Smooth muscle cell (in vitro differentiated cells): ENCODE measurements around the gene EML4. TPM values are rescaled to one million over a fixed set of nuclear protein-coding genes. Genes with fewer than 3 reads are reported as not detected.

Experiments used
- DNase-seq: peaks from one replicate; lab custom pipeline; 2025; ENCODE audit not compliant: unreplicated experiment; lab: John Stamatoyannopoulos, UW
- H2AFZ ChIP-seq: fragments of 200-600 bp; sonication (generic); 2 replicates; pipeline ENCODE4 v1.6.0; 2016; ENCODE audit warnings: antibody characterized with exemption, low read depth, mild to moderate bottlenecking
- H3F3A ChIP-seq: fragments of 200-600 bp; sonication (generic); 2 replicates; pipeline ENCODE4 v1.6.0; 2017; ENCODE audit warnings: antibody characterized with exemption, low read depth
- H3K27ac ChIP-seq: fragments of 200-600 bp; sonication (generic); 2 replicates; pipeline ENCODE4 v1.5.1; 2016; ENCODE audit warnings: low read depth, mild to moderate bottlenecking
- H3K27me3 ChIP-seq: fragments of 200-600 bp; sonication (generic); 2 replicates; pipeline ENCODE4 v1.6.1; 2016; ENCODE audit warnings: low read depth, mild to moderate bottlenecking
- H3K36me3 ChIP-seq: fragments of 200-600 bp; sonication (generic); 2 replicates; pipeline ENCODE4 v1.5.1; 2016; ENCODE audit warnings: low read depth
- H3K4me1 ChIP-seq: fragments of 200-600 bp; sonication (generic); 2 replicates; pipeline ENCODE4 v1.5.1; 2016; ENCODE audit warnings: low read depth
- H3K4me2 ChIP-seq: fragments of 200-600 bp; sonication (generic); 2 replicates; pipeline ENCODE4 v1.6.0; 2016; ENCODE audit warnings: mild to moderate bottlenecking
- H3K4me3 ChIP-seq: fragments of 200-600 bp; sonication (generic); 2 replicates; pipeline ENCODE4 v1.5.1; 2016; ENCODE audit warnings: mild to moderate bottlenecking
- H3K79me2 ChIP-seq: fragments of 200-600 bp; sonication (generic); 2 replicates; pipeline ENCODE4 v1.6.0; 2016; ENCODE audit warnings: low read depth, mild to moderate bottlenecking
- H3K9ac ChIP-seq: fragments of 200-600 bp; sonication (generic); 2 replicates; pipeline ENCODE4 v1.6.0; 2016; ENCODE audit warnings: low read depth
- H3K9me3 ChIP-seq: fragments of 200-600 bp; sonication (generic); replicated peaks from 2 replicates; pipeline ENCODE4 v1.5.1; 2016; ENCODE audit warnings: low read depth
- H4K20me1 ChIP-seq: fragments of 200-600 bp; sonication (generic); 2 replicates; pipeline ENCODE4 v1.6.0; 2016; ENCODE audit warnings: low read depth
- CTCF ChIP-seq: fragments of 200-600 bp; sonication (generic); IDR thresholded peaks from 2 replicates; pipeline ENCODE4 v1.5.1; 2017; ENCODE audit warnings: borderline replicate concordance, mild to moderate bottlenecking, antibody characterized with exemption; ENCODE audit not compliant: insufficient read depth, poor library complexity, severe bottlenecking
- WGBS: methylation state at CpG from one replicate; pipeline ENCODE4 v1.1.7; 2016; ENCODE audit warnings: low lambda C conversion rate; 5-methylcytosine and 5-hydroxymethylcytosine counted together
- polyA plus RNA-seq: library from polyadenylated mRNA; unstranded; fragments of >200 nt; fragmentation: Nextera tagmentation; extraction: Ambion mirVana; gene quantifications from 2 replicates; pipeline ENCODE4 v1.2.1, GENCODE V29; 2016
- total RNA-seq: library from RNA; depleted of rRNA; stranded (reverse); fragments of >200 nt; gene quantifications from 2 replicates; pipeline ENCODE4 v1.2.3, GENCODE V29; 2014

The EML4 gene
- total and polyA plus RNA-seq, 2 experiments from 2014 or later = 33.6 to 46.2 TPM

DNA sequence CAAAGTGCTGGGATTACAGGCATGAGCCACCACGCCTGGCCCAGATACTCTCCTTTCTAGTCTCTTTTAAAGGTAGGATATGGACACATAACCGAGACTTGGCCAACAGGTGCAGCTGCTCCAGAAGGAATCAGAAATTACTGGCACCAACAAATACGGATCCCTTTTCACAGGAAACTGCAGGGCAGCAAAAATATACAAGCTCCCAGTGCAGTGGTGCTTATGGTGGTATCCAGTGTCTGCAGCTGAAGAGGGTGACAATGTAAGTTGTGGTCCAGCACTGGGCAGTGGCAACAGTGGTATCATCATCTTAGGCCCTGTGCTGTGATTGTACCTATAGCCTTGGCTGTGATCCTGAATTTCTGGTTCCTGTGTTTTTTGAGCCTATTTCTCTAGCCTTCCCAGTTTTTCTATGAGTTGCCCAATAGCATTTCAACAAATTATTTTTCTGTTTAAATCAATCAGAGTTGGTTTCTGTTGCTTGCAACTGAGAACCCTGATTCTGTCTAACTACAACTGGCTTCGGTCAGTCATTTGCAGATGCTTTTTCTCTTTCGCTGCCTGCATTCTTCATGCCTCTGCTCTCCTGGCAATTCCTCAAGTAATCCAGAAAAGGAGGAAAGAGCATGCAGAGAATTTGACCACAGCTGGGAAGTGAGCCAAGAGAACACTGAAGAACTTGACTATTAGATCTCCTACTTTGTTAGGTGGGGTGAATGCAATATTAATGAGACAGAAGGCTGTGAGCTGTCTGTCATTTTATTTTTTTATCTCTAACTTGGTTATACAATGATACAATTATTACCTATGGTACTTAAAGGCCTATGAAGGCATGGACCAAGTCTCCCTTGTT lies 30.8 kb upstream of the EML4 start:
- no peaks in the 10 kb centered on the region for H3K36me3 ChIP-seq
- no peaks in the 10 kb centered on the region for H3K79me2 ChIP-seq
- H2AFZ ChIP-seq = no peak overlapping the region
- peak overlapping the region; percentile 53 for H3K4me2 ChIP-seq
- no peak for DNase-seq
- peak overlapping the region; percentile 29 for H3K27ac ChIP-seq
- no peaks in the 10 kb centered on the region for H3K9me3 ChIP-seq
- H3K4me3 ChIP-seq = no peak overlapping the region
- H3K27me3 ChIP-seq = no peaks in the 10 kb centered on the region
- H3K4me1 ChIP-seq = peaks cover 42% of the 10 kb centered on the region
- peaks cover 37% of the 10 kb centered on the region for H3F3A ChIP-seq
- no peak for TF ChIP-seq CTCF
- WGBS = 61% methylated on average over 5 of the region's 5 CpGs
- H3K9ac ChIP-seq = no peak overlapping the region
- H4K20me1 ChIP-seq = no peaks in the 10 kb centered on the region

DNA sequence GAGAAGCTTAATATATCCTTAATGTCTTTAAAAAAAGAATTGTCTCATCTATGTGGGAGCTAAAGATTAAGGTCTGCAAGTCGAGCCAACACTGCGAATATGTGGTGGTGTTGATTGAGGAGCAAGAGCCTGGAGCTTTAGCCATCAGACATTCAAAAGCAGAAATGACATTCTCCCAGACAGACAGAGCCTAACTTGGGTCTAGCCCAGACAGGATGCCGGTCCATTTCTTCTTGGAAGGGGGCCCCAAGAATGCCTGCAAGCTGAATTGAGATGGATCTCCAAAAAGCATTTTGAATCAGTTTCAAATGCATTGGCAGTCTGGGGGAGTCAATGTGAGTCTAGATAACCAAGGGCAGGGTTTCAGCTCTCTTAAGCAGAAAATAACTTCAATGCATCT lies 30.1 kb upstream of the EML4 start:
- Histone ChIP-seq H3K27me3 (no peaks in the 10 kb centered on the region), H3K27ac (peak overlapping the region; percentile 29), H3K4me3 (no peak overlapping the region), H3K4me2 (no peak overlapping the region), H3K9ac (no peak overlapping the region), H3K79me2 (no peaks in the 10 kb centered on the region), H3K4me1 (peaks cover 38% of the 10 kb centered on the region), H2AFZ (no peak overlapping the region), H3K9me3 (no peaks in the 10 kb centered on the region), H4K20me1 (no peaks in the 10 kb centered on the region), H3F3A (peaks cover 31% of the 10 kb centered on the region), H3K36me3 (no peaks in the 10 kb centered on the region)
- no peak for DNase-seq
- no peak for TF ChIP-seq CTCF
- WGBS = 60% methylated on average over 3 of the region's 3 CpGs

- Histone ChIP-seq H3K4me3 (no peak overlapping the region), H3K9me3 (no peaks in the 10 kb centered on the region), H3K79me2 (no peaks in the 10 kb centered on the region), H4K20me1 (no peaks in the 10 kb centered on the region), H3F3A (peaks cover 26% of the 10 kb centered on the region), H3K36me3 (no peaks in the 10 kb centered on the region), H3K4me1 (peaks cover 36% of the 10 kb centered on the region), H2AFZ (no peak overlapping the region), H3K27me3 (no peaks in the 10 kb centered on the region), H3K4me2 (no peak overlapping the region), H3K27ac (no peak overlapping the region), H3K9ac (no peak overlapping the region)
- WGBS = 96% methylated on average over 2 of the region's 2 CpGs
- no peak for TF ChIP-seq CTCF
- no peak for DNase-seq
Observed at GRCh38 chr2:42140496-42140895, 28.7 kb upstream of the EML4 start.
